Measurements from ENCODE around the gene CTDSP2. TPM values are rescaled to one million over a fixed set of nuclear protein-coding genes. Genes with fewer than 3 reads are reported as not detected.
"Not testable (repeated sequence)": the region's sequence is repeated elsewhere in the genome, so short reads cannot be mapped to it uniquely, and the experiment has no call there.

The CTDSP2 gene
- total RNA-seq, 1 donor: 64.8 TPM

DNA sequence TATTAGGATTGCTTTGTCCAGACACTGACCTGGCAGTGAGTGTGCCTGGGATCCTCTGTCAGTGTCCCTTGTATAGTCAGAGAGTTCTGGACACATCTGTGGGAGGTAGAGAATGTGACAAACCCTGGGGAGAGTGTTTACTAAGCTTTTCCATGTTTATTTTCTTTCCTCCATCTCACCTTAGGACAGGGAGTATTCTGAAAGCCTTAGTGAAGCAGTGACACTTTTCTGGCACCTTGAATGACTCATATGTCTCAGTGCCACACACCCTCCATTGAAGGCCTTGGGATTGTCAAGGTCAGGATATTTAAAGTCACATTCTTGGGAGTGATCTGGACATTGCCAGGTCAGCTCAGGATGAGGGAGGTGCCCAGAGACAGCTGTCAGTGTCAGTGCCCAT lies 34.9 kb upstream of the CTDSP2 start:
- H3K4me3 ChIP-seq (ENCODE audit: low read depth, low read length): no peak overlapping the region
- no peak for DNase-seq (ENCODE audit: low read depth)
- TF ChIP-seq, protein P1, sequence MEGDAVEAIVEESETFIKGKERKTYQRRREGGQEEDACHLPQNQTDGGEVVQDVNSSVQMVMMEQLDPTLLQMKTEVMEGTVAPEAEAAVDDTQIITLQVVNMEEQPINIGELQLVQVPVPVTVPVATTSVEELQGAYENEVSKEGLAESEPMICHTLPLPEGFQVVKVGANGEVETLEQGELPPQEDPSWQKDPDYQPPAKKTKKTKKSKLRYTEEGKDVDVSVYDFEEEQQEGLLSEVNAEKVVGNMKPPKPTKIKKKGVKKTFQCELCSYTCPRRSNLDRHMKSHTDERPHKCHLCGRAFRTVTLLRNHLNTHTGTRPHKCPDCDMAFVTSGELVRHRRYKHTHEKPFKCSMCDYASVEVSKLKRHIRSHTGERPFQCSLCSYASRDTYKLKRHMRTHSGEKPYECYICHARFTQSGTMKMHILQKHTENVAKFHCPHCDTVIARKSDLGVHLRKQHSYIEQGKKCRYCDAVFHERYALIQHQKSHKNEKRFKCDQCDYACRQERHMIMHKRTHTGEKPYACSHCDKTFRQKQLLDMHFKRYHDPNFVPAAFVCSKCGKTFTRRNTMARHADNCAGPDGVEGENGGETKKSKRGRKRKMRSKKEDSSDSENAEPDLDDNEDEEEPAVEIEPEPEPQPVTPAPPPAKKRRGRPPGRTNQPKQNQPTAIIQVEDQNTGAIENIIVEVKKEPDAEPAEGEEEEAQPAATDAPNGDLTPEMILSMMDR (IDR thresholded peaks at IDR 0.05; ENCODE audit: insufficient read depth, low read depth, low read length): no peak

DNA sequence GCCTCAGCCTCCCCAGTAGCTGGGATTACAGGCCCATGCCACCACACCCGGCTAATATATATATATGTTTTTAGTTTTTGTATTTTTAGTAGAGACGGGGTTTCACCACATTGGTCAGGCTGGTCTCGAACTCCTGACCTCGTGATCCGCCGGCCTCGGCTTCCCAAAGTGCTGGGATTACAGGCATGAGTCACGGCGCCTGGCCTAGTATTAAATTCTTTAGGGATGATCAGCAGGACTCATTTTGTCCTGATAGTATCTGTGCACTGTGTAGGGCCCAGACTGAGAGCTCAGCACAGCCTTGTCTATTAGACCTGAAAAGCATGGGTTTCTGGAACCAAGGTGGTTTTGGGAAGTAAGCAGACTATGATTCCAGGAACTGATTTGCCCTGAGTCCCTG lies 34.5 kb upstream of the CTDSP2 start:
- DNase-seq (ENCODE audit: low read depth): peak; percentile 60
- not testable (repeated sequence) for H3K4me3 ChIP-seq (ENCODE audit: low read depth, low read length)

DNA sequence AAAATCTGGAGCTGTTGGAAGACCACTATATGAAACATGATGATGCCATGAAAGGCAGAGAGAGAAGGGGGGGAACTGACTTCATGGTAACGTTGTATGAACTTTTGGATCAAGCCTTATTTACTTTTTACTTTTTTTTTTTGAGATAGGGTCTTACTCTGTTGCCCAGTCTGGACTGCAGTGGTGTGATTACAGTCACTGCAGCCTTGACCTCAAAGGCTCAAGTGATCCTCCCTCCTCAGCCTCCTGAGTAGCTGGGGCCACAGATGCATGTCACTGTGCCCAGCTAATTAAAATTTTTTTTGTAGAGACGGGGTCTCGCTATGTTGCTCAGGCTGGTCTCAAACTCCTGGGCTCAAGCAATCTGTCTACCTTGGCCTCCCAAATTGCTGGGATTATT lies 31.3 kb upstream of the CTDSP2 start:
- H3K4me3 ChIP-seq (ENCODE audit: low read depth, low read length): no peak overlapping the region
- TF ChIP-seq, protein P1 (IDR thresholded peaks at IDR 0.05; ENCODE audit: insufficient read depth, low read depth, low read length): no peak
- no peak for DNase-seq (ENCODE audit: low read depth)

DNA sequence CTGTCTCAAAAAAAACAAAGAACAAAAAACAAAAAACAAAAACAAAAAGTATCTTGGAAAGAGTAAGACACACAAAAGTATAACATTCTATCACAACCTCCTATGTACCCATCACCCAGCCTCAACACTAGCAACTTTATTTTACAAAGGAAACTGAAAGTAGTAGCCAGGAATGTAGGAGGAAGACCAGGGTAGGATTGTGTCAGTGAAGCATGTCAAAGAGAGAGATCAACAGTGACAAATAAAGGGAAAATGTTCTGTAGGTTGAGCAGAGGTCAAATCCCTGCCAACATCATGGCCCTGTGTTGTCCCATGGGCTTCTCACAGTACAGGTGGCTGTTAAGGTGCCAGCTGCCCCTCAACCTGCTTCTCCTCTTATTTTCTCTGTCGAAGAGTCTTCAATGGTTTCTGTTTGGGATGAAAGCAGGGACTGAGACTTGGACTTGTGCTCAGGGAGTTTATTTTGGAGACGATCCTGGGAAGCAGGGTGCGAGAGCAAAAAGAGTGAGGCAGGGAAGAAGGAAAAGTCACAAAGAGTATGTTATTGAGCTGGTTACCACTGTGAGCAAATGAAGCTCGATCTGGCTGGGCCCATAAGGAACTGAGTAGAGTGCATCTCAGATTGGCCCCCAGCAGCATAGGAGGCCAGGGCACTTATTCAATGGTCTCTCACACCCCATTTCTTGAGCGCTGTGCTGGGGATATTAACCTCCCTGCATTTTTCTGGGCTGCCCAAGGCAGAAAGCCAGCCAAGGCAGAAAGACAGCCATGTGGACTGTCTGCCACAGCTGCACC lies 29.4 kb upstream of the CTDSP2 start:
- H3K4me3 ChIP-seq (ENCODE audit: low read depth, low read length): no peak overlapping the region
- TF ChIP-seq, protein P1 (IDR thresholded peaks at IDR 0.05; ENCODE audit: insufficient read depth, low read depth, low read length): no peak
- peak; percentile 30 for DNase-seq (ENCODE audit: low read depth)

DNA sequence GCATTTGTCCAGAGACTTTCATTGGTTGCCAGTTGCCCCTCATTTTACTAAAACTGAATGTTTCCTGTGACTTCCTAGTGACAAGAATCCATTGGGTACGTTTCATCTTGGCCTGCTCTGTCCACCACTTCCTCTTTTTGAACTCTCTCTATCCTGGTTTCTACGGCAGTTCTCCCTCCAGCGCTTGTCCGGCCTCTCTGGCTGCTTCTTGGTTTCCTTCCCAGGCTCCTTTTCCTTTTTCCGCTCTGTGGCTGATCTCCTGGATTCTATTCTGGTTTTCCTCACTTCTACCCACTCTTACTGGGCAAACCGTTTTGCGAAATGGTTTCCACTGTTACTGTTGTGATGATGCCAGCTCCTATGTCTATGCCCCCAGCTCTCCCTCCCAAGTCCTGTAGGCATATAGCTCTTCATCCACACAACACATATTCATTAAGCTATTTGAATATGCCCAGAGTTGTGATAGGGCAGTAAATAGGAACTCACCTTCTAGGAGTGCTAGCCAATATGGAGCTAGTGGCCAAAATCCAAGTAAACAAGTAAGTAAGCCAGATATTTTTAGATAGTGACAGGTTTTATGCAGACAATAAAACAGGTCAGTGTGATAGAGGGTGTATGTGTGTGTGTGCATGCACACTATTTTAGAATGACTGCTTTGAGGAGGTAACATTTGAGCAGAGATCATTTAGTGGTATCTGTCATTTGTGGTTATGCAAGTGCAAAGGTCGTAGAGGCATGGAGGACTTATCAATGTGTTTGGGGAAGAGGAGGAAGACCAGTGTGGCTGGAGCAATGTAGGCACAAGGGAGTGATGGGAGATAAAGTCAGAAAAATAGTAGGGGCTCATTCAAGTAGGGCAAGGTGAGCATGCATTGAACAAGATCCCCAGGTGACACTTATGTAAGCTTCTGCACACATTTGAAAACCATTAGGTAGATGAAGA lies 27.9 kb upstream of the CTDSP2 start:
- no peak for DNase-seq (ENCODE audit: low read depth)
- TF ChIP-seq, protein P1 (IDR thresholded peaks at IDR 0.05; ENCODE audit: insufficient read depth, low read depth, low read length): no peak
- no peak overlapping the region for H3K4me3 ChIP-seq (ENCODE audit: low read depth, low read length)

DNA sequence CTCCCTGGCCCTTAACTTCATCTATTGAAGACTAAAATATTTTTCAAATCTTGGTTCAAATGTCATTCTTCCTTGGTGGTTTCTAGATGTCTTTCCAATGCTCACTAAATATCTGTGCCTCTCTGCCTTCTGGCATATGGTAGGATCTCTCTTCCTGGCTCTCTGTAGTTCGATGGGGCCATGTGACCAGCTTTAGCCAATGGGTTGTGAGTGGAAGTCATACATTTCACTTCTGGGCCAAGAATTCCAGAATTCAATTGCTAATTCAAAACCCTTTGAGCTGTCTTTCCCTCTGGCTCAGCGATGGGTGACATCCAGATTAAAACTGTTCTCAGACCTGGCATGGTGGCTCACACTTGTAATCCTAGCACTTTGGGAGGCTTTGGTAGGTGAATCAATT lies 25.8 kb upstream of the CTDSP2 start:
- TF ChIP-seq, protein P1 (IDR thresholded peaks at IDR 0.05; ENCODE audit: insufficient read depth, low read depth, low read length): no peak
- H3K4me3 ChIP-seq (ENCODE audit: low read depth, low read length): no peak overlapping the region
- no peak for DNase-seq (ENCODE audit: low read depth)

DNA sequence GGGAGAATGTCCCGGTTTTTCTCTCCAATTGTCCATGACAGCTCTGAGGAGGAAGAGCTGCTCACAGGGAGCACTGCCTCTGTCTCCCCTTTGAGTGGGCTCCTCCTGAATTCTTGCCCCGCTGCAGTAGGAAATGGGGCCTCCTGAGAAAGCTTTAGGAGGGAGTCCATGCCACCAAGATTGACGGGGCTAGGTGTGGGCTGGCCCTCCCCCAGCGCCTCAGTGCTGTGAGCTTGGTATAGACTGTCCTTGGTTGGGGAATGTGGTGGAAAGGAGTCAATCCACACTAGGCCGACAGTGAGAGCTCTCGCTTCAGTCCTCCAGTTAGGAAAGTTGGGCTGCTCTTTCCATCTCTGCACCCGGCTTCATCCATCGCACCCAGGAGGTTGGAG lies 23.4 kb upstream of the CTDSP2 start:
- DNase-seq (ENCODE audit: low read depth): no peak
- TF ChIP-seq, protein P1 (IDR thresholded peaks at IDR 0.05; ENCODE audit: insufficient read depth, low read depth, low read length): no peak
- no peak overlapping the region for H3K4me3 ChIP-seq (ENCODE audit: low read depth, low read length)

All from fibroblast of villous mesenchyme (primary cell).